Stimulated activated CD4-positive, alpha-beta T cell treated with anti-CD3 and anti-CD28 coated beads, Interleukin-1b, Interleukin-23, amount 100 ng/mL, for 48 hours (primary cell): ENCODE measurements around the gene MSI2.
"Not testable (repeated sequence)": the region's sequence is repeated elsewhere in the genome, so short reads cannot be mapped to it uniquely, and the experiment has no call there.

Source experiments
- DNase-seq: peaks from one replicate; pipeline ENCODE4 v3.0.0-alpha.2; 2020

The MSI2 gene

GRCh38 chr17:57609125-57609877 is 353.0 kb downstream of the MSI2 start:
- DNase-seq: no peak

GRCh38 chr17:57609878-57610270 is 353.6 kb downstream of the MSI2 start:
- no peak for DNase-seq

- DNase-seq: no peak
Observed at GRCh38 chr17:57612202-57613071, 356.1 kb downstream of the MSI2 start.

- DNase-seq: no peak
Observed at GRCh38 chr17:57614742-57615141, 358.4 kb downstream of the MSI2 start.

- no peak for DNase-seq
Observed at GRCh38 chr17:57615836-57616757, 359.8 kb downstream of the MSI2 start.

- no peak for DNase-seq
Observed at GRCh38 chr17:57617218-57617617, 360.9 kb downstream of the MSI2 start.

- no peak for DNase-seq
Observed at GRCh38 chr17:57619061-57619937, 363.0 kb downstream of the MSI2 start.

GRCh38 chr17:57620576-57620975 is 364.3 kb downstream of the MSI2 start:
- DNase-seq: no peak

GRCh38 chr17:57621791-57622190 is 365.5 kb downstream of the MSI2 start:
- not testable (repeated sequence) for DNase-seq

- DNase-seq: no peak
Observed at GRCh38 chr17:57622306-57622682, 366.0 kb downstream of the MSI2 start.

- peak; percentile 42 for DNase-seq
Observed at GRCh38 chr17:57622683-57623433, 366.5 kb downstream of the MSI2 start.

- DNase-seq: no peak
Observed at GRCh38 chr17:57623620-57624019, 367.3 kb downstream of the MSI2 start.

GRCh38 chr17:57624386-57624785 is 368.1 kb downstream of the MSI2 start:
- no peak for DNase-seq

GRCh38 chr17:57625511-57625910 is 369.2 kb downstream of the MSI2 start:
- DNase-seq: no peak

GRCh38 chr17:57625957-57626356 is 369.6 kb downstream of the MSI2 start:
- no peak for DNase-seq

GRCh38 chr17:57626520-57627210 is 370.3 kb downstream of the MSI2 start:
- no peak for DNase-seq

- DNase-seq: no peak
Observed at GRCh38 chr17:57627591-57627990, 371.3 kb downstream of the MSI2 start.

GRCh38 chr17:57628421-57628820 is 372.1 kb downstream of the MSI2 start:
- DNase-seq: no peak

- DNase-seq: no peak
Observed at GRCh38 chr17:57629470-57629869, 373.1 kb downstream of the MSI2 start.

- no peak for DNase-seq
Observed at GRCh38 chr17:57629886-57630285, 373.6 kb downstream of the MSI2 start.

- DNase-seq: no peak
Observed at GRCh38 chr17:57630736-57631135, 374.4 kb downstream of the MSI2 start.
